Stimulated activated naive CD8-positive, alpha-beta T cell treated with anti-CD3 and anti-CD28 coated beads, Interleukin-15, Interleukin-2, amounts not matched to agents 100 ng/mL and 50 ng/mL, for 24 hours (primary cell): Measurements from ENCODE around the gene DNAH17.

ENCODE experiments used
- H3K27ac Mint-ChIP-seq: one replicate; pipeline ENCODE4 v1.8.0; 2021; ENCODE audit warnings: mild to moderate bottlenecking, mixed read lengths
- H3K27me3 Mint-ChIP-seq: one replicate; pipeline ENCODE4 v1.8.0; 2021; ENCODE audit warnings: mixed read lengths
- H3K36me3 Mint-ChIP-seq: one replicate; pipeline ENCODE4 v1.8.0; 2021; ENCODE audit warnings: low read depth, mixed read lengths
- H3K4me1 Mint-ChIP-seq: one replicate; pipeline ENCODE4 v1.8.0; 2021; ENCODE audit warnings: low read depth, mixed read lengths
- H3K4me3 Mint-ChIP-seq: one replicate; pipeline ENCODE4 v1.8.0; 2021; ENCODE audit warnings: mild to moderate bottlenecking, mixed read lengths
- H3K9me3 Mint-ChIP-seq: one replicate; pipeline ENCODE4 v1.8.0; 2021; ENCODE audit warnings: mixed read lengths

DNAH17 gene, protein sequence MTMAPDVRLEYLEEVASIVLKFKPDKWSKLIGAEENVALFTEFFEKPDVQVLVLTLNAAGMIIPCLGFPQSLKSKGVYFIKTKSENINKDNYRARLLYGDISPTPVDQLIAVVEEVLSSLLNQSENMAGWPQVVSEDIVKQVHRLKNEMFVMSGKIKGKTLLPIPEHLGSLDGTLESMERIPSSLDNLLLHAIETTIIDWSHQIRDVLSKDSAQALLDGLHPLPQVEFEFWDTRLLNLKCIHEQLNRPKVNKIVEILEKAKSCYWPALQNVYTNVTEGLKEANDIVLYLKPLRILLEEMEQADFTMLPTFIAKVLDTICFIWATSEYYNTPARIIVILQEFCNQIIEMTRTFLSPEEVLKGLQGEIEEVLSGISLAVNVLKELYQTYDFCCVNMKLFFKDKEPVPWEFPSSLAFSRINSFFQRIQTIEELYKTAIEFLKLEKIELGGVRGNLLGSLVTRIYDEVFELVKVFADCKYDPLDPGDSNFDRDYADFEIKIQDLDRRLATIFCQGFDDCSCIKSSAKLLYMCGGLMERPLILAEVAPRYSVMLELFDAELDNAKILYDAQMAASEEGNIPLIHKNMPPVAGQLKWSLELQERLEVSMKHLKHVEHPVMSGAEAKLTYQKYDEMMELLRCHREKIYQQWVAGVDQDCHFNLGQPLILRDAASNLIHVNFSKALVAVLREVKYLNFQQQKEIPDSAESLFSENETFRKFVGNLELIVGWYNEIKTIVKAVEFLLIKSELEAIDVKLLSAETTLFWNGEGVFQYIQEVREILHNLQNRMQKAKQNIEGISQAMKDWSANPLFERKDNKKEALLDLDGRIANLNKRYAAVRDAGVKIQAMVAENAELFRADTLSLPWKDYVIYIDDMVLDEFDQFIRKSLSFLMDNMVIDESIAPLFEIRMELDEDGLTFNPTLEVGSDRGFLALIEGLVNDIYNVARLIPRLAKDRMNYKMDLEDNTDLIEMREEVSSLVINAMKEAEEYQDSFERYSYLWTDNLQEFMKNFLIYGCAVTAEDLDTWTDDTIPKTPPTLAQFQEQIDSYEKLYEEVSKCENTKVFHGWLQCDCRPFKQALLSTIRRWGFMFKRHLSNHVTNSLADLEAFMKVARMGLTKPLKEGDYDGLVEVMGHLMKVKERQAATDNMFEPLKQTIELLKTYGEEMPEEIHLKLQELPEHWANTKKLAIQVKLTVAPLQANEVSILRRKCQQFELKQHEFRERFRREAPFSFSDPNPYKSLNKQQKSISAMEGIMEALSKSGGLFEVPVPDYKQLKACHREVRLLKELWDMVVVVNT (N-terminal part only)

DNA sequence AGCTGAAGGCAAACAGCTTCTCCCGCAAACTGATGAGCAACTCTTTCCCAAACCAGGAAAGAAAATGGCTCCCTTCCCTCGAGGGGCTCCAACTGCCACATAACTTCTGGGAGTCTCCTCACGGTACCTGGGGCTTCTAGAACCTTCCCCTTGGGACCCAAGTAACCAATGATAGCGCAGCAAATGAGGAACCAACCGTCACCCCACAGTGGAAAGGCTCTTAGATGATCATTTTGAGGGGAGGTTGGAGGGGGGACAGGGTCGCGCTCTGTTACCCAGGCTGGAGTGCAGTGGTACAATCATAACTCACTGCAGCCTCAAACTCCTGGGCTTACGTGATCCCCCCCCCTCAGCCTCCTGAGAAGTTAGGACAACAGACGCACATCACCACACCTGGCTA lies at the start of gene DNAH17:
Gene DNAH17 (minus strand): TSS at position 101 of the 400 bp plus-strand sequence. CDS start 2,339 bp downstream, outside the sequence.
- Mint-ChIP-seq H3K4me1 (no peaks in the 10 kb centered on the region), H3K36me3 (no peaks in the 10 kb centered on the region), H3K4me3 (no peak within 1 kb of the TSS), H3K27ac (no peak within 1 kb of the TSS), H3K27me3 (no peaks in the 10 kb centered on the region), H3K9me3 (no peaks in the 10 kb centered on the region)

DNA sequence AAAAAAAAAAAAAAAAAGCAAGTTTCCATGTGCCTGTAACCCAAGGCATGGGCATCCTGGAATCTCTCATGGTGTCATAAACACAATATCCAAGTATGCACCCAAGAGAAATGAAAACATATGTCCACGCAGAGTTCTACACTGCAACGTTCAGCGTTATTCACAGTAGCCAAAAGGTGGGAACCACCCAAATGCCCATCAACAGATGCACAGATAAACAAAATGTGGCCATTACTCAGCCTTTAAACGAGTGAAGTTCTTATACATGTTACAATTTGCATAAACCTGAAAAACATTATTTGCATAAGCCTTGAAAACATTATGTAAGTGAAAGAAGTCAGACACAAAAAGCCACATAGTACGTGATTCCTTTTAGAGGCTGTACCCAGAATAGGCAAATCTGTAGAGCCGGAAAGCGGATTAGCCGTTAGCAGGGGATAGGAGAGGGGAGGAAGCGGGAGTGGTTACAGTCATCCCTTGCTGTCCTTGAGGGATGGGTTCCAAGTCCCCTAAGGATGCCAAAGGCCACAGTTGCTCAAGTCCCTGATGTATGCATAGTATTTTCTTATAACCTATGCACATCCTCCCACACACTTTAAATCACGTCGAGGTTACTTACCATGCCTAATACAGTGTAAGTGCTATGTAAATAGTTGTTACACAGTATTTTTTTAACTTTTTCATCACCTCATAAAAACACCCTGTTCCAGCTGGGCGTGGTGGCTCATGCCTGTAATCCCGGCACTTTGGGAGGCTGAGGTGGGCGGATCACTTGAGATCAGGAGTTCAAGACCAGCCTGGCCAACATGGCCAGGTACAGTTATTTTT lies 47.3 kb upstream of the DNAH17 start:
- Mint-ChIP-seq H3K4me1 (no peaks in the 10 kb centered on the region), H3K9me3 (peaks cover 3% of the 10 kb centered on the region), H3K27me3 (no peaks in the 10 kb centered on the region), H3K4me3 (no peak overlapping the region), H3K27ac (no peak overlapping the region), H3K36me3 (no peaks in the 10 kb centered on the region)

DNA sequence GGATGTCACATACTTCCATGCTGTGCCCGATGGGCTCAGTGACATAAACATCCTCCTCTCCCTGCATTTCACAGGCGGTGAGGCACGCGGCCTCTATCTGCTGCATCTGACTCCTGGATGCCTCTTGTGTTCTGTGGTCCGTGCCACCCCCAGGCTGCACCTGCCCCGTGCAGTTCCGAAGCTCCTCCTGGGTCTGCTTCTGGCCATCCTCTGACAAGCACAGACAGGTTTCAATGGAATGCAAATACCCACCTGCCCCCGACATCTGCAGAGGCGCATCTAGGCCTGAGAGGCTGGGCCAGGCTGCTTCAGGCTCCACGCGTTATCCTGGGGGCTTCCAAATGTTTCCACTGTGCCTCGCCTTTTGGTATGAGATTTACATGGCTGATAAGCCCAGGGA lies 46.3 kb upstream of the DNAH17 start:
- Mint-ChIP-seq H3K27ac (no peak overlapping the region), H3K36me3 (no peaks in the 10 kb centered on the region), H3K27me3 (no peaks in the 10 kb centered on the region), H3K4me1 (no peaks in the 10 kb centered on the region), H3K4me3 (no peak overlapping the region), H3K9me3 (peaks cover 3% of the 10 kb centered on the region)

DNA sequence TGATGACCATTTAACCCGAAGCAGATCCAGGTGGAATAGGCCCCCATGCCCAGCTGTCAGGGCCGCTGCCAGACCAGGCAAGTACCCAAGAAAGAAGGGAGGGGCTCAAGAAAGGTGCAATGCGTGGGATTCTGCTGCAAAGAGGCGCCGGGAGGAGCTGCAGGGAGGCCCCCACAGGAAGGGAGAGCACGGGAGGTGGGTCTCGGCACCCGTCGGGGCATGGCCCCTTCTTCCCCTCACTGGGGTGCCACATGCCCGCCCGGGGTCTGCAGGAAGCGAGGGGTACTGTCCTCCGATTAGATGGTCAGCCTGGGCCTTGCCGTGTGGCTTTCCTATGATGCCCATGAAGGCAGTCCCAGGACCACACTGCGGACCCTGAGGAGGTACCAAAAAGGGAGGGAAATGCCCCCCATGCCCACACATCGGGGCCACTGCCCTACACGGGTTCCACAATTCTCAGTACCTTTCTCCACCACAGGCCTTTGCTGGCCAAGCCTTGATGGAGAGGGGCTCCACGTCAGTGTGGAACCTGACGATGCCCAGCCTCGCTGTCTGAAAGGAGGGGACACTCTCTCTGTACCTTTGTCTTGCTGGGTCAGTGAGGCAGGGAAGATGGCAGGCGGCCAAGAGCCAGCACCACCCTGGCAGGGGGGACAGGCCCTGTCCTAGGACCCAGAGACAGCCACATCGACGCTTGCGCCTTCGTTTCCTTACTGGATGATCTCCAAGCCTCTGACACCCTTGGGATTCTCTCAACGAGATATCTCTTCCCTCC lies 45.5 kb upstream of the DNAH17 start:
- Mint-ChIP-seq H3K4me1 (no peaks in the 10 kb centered on the region), H3K4me3 (no peak overlapping the region), H3K27me3 (no peaks in the 10 kb centered on the region), H3K27ac (no peak overlapping the region), H3K9me3 (peaks cover 3% of the 10 kb centered on the region), H3K36me3 (no peaks in the 10 kb centered on the region)

DNA sequence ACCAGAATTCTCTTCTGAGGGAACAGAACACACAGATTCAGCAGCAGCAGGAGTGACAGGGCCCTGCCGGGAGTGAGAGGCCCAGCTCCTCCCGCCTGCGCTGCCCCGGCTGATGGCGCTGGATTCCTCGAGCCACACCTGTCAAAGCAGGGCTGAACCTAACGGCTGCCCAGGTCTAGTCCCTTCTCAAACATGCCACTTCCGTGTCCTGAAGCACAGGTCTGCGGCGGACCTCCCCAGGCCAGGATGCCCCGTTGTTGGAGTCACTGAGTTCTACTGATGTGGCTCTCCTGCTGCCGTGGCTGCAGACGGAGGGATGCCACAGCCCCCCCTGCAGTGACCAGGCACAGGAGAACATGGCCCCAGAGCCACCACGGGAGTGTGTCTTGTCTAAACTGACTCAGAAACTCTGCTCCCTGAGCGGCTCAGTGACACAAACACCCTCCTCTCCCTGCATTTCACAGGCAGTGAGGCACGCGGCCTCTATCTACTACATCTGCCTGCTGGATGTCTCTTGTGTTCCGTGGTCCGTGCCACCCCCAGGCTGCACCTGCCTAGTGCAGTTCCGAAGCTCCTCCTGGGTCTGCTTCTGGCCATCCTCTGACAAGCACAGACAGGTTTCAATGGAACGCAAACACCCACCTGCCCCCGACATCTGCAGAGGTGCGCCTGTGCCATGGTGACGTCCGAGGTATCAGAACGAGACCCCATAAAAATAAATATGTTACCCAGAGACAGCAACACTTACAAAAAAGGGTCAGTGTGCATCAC lies 44.7 kb upstream of the DNAH17 start:
- Mint-ChIP-seq H3K9me3 (peaks cover 3% of the 10 kb centered on the region), H3K27me3 (no peaks in the 10 kb centered on the region), H3K4me1 (no peaks in the 10 kb centered on the region), H3K27ac (no peak overlapping the region), H3K36me3 (no peaks in the 10 kb centered on the region), H3K4me3 (no peak overlapping the region)

DNA sequence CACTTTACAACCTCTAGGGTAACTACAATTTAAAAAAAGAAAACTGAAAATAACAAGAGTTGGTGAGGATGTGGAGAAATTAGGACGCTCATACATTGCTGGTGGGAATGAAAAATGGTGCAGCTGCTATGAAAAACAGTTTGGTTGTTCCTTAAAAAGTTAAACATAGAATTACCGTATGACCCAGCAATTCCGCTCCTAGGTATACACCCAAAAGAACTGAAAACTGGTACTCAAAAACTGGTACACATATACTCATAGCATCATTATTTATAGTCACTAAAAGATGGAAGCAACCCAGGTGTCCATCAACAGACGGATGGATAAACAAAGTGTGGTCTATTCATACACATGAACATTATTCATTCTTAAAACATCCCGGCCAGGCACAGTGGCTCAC lies 42.9 kb upstream of the DNAH17 start:
- Mint-ChIP-seq H3K9me3 (peaks cover 3% of the 10 kb centered on the region), H3K27ac (no peak overlapping the region), H3K36me3 (no peaks in the 10 kb centered on the region), H3K4me1 (no peaks in the 10 kb centered on the region), H3K27me3 (no peaks in the 10 kb centered on the region), H3K4me3 (no peak overlapping the region)

DNA sequence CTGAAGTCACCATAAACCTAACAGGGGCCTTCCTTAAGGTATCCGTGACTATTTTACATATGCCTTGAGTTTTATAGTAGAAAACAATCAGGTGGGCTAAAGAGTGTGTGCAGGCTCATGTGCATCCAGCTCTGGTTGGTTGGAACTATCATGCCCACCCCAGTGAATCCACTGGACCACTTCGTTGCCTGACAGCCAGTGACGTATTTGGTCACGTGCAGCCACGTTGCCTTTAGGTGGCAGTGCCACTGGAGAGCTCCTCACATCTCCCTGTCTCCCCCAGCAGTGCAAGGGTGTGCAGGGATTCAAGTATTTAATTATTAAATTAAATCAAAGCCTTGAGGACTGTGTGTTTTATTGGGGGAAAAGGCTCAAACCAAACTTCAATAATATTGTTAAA lies 42.1 kb upstream of the DNAH17 start:
- no peaks in the 10 kb centered on the region for H3K4me1 Mint-ChIP-seq
- no peak overlapping the region for H3K4me3 Mint-ChIP-seq
- peaks cover 3% of the 10 kb centered on the region for H3K9me3 Mint-ChIP-seq
- no peak overlapping the region for H3K27ac Mint-ChIP-seq
- H3K36me3 Mint-ChIP-seq: no peaks in the 10 kb centered on the region
- H3K27me3 Mint-ChIP-seq: no peaks in the 10 kb centered on the region

DNA sequence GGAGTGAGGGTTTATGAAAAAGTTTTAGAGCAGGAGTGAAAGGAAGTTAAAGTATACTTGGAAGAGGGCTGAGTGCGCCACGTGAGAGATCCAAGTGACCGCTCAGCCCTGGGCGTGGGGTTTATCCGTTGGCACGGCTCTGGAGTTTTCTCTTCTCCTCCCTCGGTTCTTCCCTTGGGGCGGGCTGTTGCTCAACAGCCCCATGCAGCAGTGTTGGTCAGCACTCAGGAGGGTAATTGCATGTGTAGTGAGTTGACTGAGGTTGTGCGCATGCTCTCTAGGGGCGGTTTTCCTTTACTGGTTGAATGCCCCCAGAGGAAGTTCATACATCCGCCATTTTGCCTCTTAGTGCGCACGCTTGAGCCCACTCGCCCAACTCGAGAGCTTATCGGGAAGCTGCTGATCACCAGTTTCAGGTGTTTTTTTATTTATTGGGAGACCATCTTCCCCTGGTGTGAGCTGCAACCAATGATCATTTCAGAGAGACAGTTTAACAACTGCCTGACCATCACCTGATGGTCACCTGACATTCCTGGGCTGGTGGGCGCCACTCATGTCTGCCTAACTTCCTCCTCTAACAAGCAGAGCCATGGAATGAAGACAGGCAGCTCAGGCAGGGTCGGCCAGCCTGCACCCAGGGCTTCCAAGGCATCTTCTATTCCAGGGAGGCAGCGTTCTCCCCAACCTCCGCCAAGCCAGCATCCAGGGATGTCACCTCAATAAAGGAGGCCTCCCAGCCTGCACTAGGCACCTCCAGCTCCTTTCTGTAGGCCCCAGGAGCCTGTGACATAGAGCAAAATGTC lies 41.3 kb upstream of the DNAH17 start:
- Mint-ChIP-seq H3K4me3 (no peak overlapping the region), H3K27me3 (no peaks in the 10 kb centered on the region), H3K9me3 (peaks cover 3% of the 10 kb centered on the region), H3K27ac (no peak overlapping the region), H3K36me3 (no peaks in the 10 kb centered on the region), H3K4me1 (no peaks in the 10 kb centered on the region)

DNA sequence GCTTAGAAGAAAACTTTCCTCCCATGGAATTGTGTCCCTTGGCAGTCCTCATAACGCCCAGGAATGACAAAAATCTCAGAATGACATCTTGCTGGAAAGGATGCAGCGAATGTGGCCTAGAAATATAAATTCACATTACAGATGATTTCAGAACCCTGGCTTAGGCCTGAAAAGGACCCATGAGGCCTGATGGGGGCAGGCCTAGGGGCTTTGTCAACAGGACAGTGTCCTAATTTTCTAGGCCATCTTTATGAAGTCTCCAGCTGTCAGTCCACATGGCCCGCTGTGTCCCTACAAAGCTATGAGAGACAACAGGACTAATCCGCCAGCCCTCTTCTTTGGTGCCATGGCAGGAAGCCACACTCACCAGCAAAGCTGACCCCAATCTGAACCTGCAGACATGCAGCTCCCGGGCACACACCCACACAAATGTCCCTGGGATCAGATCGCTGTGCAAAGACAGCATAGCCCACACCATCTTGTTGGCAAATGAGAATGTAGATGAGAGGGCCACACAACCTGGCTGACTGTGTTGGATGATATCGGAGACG lies 40.4 kb upstream of the DNAH17 start:
- H3K4me3 Mint-ChIP-seq: no peak overlapping the region
- peaks cover 3% of the 10 kb centered on the region for H3K9me3 Mint-ChIP-seq
- no peak overlapping the region for H3K27ac Mint-ChIP-seq
- H3K4me1 Mint-ChIP-seq: no peaks in the 10 kb centered on the region
- H3K36me3 Mint-ChIP-seq: no peaks in the 10 kb centered on the region
- H3K27me3 Mint-ChIP-seq: no peaks in the 10 kb centered on the region

DNA sequence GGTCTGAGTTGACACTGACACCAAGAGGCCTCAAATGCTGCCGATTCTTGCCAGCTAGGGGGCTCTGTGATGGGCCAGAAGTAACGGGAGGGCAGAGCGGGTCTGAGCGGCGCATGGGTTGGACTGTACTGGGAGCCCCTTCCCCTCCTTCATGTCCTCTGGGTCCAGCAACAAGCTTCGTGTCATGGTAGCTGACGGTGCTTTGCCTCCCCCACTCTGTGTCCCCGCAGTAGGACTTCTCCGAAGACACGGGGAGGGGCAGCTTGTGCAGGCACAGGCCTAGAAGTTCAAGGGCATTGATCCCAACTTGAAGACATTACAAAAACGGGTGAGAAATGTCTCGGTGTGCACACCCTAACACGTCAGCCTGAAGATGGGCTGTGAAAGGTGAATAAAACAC lies 39.8 kb upstream of the DNAH17 start:
- H3K36me3 Mint-ChIP-seq: no peaks in the 10 kb centered on the region
- no peak overlapping the region for H3K27ac Mint-ChIP-seq
- peaks cover 3% of the 10 kb centered on the region for H3K9me3 Mint-ChIP-seq
- H3K27me3 Mint-ChIP-seq: no peaks in the 10 kb centered on the region
- no peaks in the 10 kb centered on the region for H3K4me1 Mint-ChIP-seq
- no peak overlapping the region for H3K4me3 Mint-ChIP-seq

DNA sequence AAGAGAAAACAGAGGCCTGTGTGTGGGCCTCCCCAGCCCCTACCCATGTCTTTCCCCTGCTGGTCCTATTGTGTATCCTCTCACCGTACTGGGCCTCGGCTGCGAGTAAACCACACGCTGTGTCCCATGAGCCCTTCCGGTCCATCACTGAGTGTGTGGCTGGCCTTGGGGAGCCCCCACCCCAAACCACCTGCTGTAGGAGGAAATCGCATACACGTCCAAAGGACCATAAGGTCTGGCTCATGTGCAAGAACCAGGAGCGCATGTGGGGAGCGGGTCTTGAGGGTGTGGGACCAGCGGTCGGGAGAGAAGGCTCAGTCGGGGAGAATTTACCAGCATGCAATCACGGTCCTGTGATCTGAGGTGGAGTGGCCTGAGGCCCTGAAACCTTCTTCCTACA lies 38.4 kb upstream of the DNAH17 start:
- H3K36me3 Mint-ChIP-seq: no peaks in the 10 kb centered on the region
- H3K27me3 Mint-ChIP-seq: no peaks in the 10 kb centered on the region
- no peak overlapping the region for H3K27ac Mint-ChIP-seq
- H3K4me3 Mint-ChIP-seq: no peak overlapping the region
- peaks cover 3% of the 10 kb centered on the region for H3K9me3 Mint-ChIP-seq
- H3K4me1 Mint-ChIP-seq: no peaks in the 10 kb centered on the region

DNA sequence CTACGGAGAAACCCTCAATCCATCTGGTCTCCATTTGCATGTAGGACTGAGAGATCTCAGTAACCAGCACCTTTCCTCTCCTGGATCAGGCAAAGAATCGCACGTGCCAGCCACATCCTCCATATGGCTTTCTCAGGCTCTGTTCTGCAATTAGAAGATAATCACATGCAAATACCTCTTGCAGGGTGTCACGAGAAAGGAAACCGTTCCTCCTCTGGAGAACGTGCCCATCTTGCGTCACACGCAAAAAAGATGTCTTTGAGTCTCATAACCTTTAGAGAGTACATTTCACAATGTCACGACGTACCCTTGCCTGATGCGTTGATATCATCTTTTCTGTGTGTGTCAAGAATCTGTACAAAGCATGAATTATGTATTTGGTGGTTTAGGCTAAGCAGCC lies 36.2 kb upstream of the DNAH17 start:
- H3K27ac Mint-ChIP-seq: no peak overlapping the region

More for the DNA sequence above, 36.2 kb upstream of the DNAH17 start:
- Mint-ChIP-seq H3K9me3 (no peaks in the 10 kb centered on the region), H3K36me3 (no peaks in the 10 kb centered on the region), H3K27me3 (peaks cover 4% of the 10 kb centered on the region), H3K4me1 (no peaks in the 10 kb centered on the region), H3K4me3 (no peak overlapping the region)
